Dermis blood vessel endothelial cell (primary cell): ENCODE measurements around the gene HOXA6. TPM values are rescaled to one million over a fixed set of nuclear protein-coding genes. Genes with fewer than 3 reads are reported as not detected.

Source experiments
- DNase-seq: peaks from one replicate; pipeline ENCODE4 v3.0.0; 2010
- total RNA-seq: library from RNA; depleted of rRNA; stranded (reverse); fragments of >200 nt; gene quantifications from 2 replicates; pipeline ENCODE4 v1.2.3, GENCODE V29; 2014

HOXA6 gene
- 2.9 and 8.6 TPM in 2 replicates for total RNA-seq

- peak; percentile 62 for DNase-seq
Measured at GRCh38 chr7:27147199-27148030, at the start of gene HOXA6. Gene HOXA6, minus strand, starts transcription at chr7:27147774. Its CDS starts 25 bp downstream, at chr7:27147749.

GRCh38 chr7:27196287-27196767, 48.8 kb upstream of the HOXA6 start:
- peak; percentile 90 for DNase-seq

- no peak for DNase-seq
Measured at GRCh38 chr7:27194686-27195379, 47.3 kb upstream of the HOXA6 start.

GRCh38 chr7:27194002-27194352, 46.4 kb upstream of the HOXA6 start:
- no peak for DNase-seq

- DNase-seq, result no peak
Measured at GRCh38 chr7:27193335-27194001, 45.9 kb upstream of the HOXA6 start.

- no peak for DNase-seq
Measured at GRCh38 chr7:27192546-27193334, 45.2 kb upstream of the HOXA6 start.

- DNase-seq, result no peak
Measured at GRCh38 chr7:27191833-27192545, 44.4 kb upstream of the HOXA6 start.

GRCh38 chr7:27191161-27191731, 43.7 kb upstream of the HOXA6 start:
- DNase-seq, result no peak

GRCh38 chr7:27189997-27190748, 42.6 kb upstream of the HOXA6 start:
- no peak for DNase-seq

GRCh38 chr7:27189295-27189996, 41.9 kb upstream of the HOXA6 start:
- DNase-seq, result peak; percentile 49

GRCh38 chr7:27188386-27189294, 41.1 kb upstream of the HOXA6 start:
- peak; percentile 49 for DNase-seq

- DNase-seq, result no peak
Measured at GRCh38 chr7:27187475-27188385, 40.2 kb upstream of the HOXA6 start.

- DNase-seq, result no peak
Measured at GRCh38 chr7:27186668-27187474, 39.3 kb upstream of the HOXA6 start.

- DNase-seq, result no peak
Measured at GRCh38 chr7:27185854-27186667, 38.5 kb upstream of the HOXA6 start.

GRCh38 chr7:27185013-27185853, 37.7 kb upstream of the HOXA6 start, which contains the start of gene HOXA11:
Gene HOXA11, minus strand, starts transcription at chr7:27185232. Its CDS starts 88 bp downstream, at chr7:27185144.
- DNase-seq, result peak; percentile 61
